ENCODE data around the gene RBMS1.

RBMS1 gene, protein sequence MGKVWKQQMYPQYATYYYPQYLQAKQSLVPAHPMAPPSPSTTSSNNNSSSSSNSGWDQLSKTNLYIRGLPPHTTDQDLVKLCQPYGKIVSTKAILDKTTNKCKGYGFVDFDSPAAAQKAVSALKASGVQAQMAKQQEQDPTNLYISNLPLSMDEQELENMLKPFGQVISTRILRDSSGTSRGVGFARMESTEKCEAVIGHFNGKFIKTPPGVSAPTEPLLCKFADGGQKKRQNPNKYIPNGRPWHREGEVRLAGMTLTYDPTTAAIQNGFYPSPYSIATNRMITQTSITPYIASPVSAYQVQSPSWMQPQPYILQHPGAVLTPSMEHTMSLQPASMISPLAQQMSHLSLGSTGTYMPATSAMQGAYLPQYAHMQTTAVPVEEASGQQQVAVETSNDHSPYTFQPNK
- total RNA-seq = 131 to 163 reads per million in 2 donors

- peak; percentile 20 to 78 (median 29) for DNase-seq
Measured at GRCh38 chr2:160493227-160494028, at the start of gene RBMS1. Gene RBMS1, minus strand, starts transcription at chr2:160493807. Its CDS starts 444 bp downstream, at chr2:160493363.

- DNase-seq = no peak
Measured at GRCh38 chr2:160541745-160542144, 48.1 kb upstream of the RBMS1 start.

DNA sequence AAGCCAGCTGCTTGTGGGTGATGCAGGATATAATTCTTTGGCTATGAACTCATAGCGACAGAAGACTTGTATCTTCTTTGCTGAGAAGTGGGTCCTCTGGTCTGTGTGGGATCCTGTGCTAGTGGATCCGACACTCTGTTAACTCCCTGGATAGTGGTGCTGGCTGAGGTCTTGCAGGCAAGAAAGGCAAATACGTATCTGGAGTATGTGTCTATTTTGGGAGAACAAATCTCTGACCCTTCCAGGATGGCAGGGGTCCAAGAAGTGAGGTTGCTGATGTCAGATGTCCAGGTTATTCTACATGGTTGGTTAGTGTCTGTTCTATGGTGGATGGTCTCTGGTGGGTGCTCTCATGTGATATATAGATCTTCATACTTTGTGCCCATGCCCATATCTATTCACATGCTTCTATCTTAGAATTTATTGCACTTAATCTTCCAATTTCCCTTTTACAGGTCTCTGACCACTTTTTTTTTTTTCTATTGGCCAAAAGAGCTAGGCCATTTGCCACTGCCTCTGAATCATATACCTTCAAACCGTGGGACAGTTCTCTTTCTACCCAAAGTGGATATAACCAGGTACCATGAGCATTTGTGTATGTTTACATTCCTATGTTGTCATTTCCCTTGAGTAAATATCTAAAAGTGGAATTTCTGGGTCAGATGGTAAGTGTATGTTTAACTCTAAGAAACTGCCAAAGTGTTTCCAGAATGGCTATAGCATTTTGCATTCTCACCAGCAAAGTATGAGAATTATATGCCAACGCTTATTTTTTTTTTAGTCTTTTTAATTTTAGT, 45.1 kb upstream of the RBMS1 start:
- no peak for DNase-seq

- no peak for DNase-seq
Measured at GRCh38 chr2:160538115-160538514, 44.5 kb upstream of the RBMS1 start.

DNA sequence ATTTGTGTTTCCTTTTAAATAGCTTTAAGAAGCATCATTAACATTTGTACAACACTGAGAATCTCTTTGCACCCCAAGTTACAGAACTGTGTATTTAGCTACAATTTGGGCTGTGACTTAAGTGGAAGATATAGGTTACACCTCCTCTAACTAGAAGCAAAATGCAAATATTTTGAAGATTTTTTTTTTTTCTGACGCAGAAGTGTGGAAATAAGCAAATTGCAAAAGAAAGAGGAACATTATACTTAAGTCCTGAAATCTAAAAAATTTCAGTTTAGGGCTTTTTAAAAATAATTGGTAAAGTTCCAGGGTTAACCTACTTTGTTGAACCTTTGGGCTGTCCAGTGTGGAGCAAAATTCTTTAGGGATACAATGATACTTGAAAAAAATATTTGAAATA, 41.4 kb upstream of the RBMS1 start:
- no peak for DNase-seq

DNA sequence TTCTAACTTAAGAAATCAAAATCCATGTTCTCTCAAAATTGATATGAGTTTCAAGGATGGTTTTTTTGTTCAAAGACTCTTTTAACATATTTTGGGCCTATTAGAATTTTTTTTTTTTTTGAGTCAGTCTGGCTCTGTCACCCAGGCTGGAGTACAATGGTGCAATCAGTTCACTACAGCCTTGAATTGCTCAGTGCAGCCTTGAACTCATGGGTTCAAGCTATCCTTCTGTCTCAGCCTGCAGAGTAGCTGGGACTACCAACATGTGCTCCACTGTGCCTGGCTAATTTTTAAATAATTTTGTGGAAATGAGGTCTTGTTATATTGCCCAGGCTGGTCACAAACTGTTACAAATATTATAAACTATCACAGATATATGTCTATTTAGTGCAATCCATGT, 40.6 kb upstream of the RBMS1 start:
- DNase-seq = no peak

DNA sequence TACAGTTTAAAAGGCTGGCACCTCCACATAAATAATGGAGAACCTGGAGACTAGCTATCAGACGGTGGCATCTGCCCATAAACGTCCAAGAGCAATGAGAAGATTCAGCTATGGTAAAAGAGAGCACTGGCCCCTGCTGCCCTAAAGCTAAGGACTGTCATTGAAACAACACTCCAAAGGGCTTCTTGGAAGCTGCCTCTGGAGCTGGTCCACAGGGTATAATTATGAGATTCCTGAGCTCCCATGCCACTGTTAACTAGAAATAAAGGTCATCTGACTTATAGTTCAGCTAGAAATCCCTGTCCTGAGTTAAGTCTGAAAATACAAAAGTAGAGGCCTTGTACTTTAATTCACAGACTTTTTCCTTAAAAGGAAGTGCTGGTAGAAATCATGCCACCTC, 39.9 kb upstream of the RBMS1 start:
- no peak for DNase-seq

GRCh38 chr2:160532388-160532787, 38.8 kb upstream of the RBMS1 start:
- no peak for DNase-seq

DNA sequence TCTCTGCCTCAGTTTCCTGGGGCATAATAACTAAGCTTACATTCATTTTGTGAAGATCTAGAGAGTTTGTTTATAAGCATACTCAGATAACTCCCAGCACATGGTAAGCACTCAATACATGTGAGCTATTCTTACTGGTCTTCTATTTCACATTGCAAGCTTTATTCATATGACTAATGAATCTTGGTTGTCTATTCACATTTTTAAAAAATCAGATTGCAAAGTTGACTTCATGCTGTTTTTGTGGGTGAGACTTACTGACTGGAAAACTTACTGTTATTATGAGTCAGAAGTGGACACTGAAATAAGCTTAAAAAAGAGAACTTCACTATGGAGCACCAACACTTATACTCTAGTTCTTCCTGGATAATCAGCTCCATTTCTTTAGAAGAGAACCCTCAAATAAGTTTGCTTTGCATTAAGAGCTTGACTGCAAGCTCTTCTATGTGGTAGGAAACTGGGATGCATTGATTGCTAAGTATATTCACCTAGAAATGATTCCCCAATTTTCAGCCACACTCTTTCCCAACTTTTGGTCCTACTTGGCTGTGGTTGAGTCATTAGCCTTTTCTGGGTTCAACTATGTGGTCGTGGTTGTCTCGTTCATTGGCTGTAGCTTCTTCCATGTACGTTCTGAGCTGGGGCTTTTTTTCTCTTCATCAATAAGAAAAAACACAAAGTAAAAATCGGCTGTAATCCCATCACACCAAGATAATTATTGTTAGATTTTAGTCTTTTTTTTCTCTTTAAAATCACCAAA, 29.5 kb upstream of the RBMS1 start:
- no peak for DNase-seq

DNA sequence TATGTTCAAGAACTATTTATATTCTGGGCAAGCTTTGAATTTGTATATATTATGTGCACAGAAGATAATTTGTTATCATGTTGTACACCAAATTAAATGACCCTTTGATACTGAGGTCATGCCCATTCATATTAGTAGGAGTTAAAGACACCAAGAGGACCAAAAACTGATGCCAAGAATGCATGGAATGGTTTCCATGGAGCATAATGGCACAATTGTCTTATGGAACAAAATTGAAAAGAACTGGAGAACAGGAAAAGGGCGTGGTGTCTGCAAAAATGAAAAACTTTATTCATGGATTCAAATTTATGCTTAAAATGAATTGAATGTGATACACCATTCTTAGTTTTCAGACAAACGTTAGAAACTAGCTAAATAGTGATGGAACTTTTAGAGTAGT, 24.1 kb upstream of the RBMS1 start:
- DNase-seq = no peak

DNA sequence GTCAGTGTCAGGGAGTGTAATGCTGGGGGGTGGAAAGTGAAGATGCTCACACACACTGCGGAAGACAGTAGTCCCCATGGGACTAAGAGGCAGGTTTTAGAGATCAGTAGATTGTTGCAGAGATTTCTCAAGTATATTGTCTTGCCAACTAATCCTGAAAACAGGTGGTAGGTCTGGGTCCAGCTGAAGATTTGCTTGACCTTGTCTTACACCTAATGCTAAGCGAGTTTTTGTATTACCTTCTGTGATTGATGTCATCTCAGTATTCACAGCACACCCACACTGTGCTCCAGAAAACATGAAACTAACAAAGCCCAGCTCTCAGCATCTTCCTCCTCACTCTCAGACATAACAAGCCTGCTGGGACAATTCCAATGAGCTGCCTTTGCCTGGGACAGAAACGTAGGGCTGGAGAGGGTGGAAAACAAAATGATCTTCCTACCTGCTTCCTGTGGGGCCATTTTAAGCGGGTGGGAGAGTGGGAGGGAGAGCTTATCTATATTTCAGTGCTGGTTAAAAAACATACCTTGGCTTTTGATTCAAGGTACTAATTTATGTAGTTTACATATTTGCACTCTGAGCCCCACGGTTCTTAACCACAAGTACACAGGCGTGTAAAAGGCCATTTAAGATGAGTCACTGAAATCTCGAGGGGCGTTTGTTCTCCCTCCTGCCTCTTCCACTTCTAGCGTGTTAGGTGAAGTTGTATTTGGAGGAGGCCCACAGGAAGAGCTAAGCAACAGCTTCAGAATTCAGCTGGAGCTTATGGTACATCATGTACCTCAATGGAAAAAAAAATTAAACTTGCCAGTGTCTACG, 23.1 kb upstream of the RBMS1 start:
- peak in 2 of 5 experiments; percentile 4 to 63 for DNase-seq

DNA sequence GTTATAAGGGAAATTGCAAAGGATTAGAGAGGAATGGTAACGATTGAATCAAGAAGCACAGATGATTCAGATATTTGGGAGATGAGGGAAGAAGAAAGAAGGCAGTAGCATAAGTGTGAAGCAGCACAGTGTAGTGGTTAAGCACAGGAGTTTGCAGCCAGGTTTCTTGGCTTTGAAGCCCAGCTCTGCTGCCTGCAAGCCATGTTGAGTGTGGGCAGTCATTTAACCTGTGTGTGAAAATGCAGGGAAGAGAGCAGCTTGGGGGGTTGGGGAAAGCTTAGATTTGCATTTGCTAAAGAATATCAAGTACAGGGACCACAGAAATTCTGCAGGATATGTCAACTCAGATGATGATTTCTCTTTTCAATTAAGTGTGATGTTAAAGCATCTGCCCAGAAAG, 21.5 kb upstream of the RBMS1 start:
- no peak for DNase-seq

DNA sequence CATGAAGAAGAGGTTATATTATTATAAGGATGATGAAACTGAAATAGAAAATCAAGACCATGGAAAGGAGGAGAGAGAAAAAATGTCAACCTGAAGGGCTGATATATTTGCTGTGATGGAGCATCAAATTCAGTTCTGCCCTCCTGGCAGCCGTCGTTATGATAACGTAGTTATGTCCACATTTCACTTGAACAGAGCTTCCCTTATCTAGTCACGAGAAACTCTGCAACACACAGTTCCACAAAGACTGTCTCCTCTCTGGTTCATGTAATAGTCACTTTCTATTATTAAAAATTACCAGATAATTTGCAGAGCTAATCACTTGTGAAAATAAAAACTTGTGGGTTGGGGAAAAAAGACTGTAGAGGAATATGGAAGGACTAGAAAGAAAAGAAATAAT, 19.5 kb upstream of the RBMS1 start:
- no peak for DNase-seq

GRCh38 chr2:160512491-160512890, 18.9 kb upstream of the RBMS1 start:
- no peak for DNase-seq

DNA sequence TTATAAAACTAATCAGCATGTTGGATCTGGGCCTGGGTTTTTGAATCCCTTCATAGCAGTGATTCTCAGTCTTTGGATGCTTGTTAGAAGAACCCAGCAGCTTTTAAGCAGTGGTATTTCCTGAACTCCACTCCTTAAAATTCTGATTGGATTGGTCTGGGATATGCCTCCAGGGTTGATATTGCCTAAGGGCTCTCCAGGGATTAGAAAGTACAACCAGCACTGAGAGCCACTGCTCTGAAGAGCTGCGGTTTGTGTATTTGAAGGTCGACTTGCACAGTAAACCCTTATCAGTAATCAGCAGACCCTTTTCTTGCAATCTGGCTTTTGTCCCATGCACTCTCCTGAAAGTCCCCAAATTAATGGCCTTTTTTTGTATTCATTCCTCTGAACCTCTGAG, 17.0 kb upstream of the RBMS1 start:
- DNase-seq = no peak

GRCh38 chr2:160509016-160509415, 15.4 kb upstream of the RBMS1 start:
- DNase-seq = no peak

GRCh38 chr2:160507464-160507863, 13.9 kb upstream of the RBMS1 start:
- DNase-seq = no peak

DNA sequence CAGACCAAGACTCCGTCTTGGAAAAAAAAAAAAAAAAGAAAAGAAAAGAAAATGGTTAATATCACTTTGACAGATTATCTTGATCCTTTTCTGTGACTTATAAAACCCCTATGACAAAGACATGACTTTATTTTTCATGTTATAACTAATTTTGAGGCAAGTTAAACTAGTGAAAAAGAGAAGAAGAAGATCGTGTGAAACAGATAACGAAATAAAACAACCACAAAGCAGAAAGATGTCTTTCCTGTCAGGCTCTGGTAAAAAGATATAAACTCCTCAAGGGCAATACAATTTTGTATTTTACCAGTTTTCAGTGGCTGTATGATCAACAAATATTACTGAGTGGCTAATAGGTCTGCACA, 13.4 kb upstream of the RBMS1 start:
- DNase-seq = peak in 2 of 5 experiments; percentile 18 to 89

DNA sequence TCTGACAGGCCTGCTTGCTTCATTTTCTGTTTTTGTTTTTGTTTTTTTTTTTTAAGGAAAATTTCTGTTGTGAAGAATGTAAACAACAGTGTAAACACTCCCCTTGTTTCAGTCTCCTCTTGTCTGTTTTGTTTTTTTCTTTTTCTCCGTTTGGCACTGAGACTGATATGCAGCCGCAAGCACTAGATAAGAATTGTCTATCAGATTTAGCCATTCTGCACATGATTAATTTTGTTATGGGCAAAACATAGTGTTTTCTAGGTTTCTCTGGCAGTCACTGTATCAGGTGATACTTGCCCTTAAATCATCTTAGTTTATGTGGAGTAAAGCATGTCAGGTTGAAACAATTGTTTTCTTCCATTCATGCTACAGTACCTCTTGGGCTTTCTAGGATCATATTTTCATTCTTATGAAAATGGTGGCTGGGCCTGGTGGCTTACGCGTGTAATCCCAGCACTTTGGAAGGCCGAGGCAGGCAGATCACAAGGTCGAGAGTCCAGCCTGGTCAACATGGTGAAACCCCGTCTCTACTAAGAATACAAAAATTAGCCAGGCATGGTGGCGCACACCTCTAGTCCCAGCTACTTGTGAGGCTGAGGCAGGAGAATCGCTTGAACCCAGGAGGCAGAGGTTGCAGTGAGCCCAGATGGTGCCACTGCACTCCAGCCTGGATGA, 12.9 kb upstream of the RBMS1 start:
- peak in 1 of 5 experiments; percentile 48 for DNase-seq

- DNase-seq = no peak
Measured at GRCh38 chr2:160505256-160505655, 11.6 kb upstream of the RBMS1 start.

- DNase-seq = no peak
Measured at GRCh38 chr2:160502478-160502877, 8.9 kb upstream of the RBMS1 start.

Data from T-helper 2 cell (primary cell).